Fibroblast of lung (primary cell): ENCODE data around the gene UBE3D. TPM values are rescaled to one million over a fixed set of nuclear protein-coding genes. Genes with fewer than 3 reads are reported as not detected.

Experiments
- DNase-seq, 2 donors: peaks; one replicate each; pipeline versions ENCODE4 v3.0.0 to v3.0.0-alpha.2; 2010; ENCODE audit warnings: low read depth in 2 of 2
- H2AFZ ChIP-seq: 2 replicates; pipeline ENCODE4 v1.5.1; 2012; ENCODE audit warnings: low read length, control low read depth, inconsistent platforms
- H3K27ac ChIP-seq: 2 replicates; pipeline ENCODE4 v1.5.1; 2011; ENCODE audit warnings: low read length, control low read depth; ENCODE audit not compliant: insufficient read depth
- H3K27me3 ChIP-seq: 2 replicates; pipeline ENCODE4 v1.5.1; 2011; ENCODE audit warnings: mild to moderate bottlenecking, low read length; ENCODE audit not compliant: control insufficient read depth, insufficient read depth
- H3K36me3 ChIP-seq: 2 replicates; pipeline ENCODE4 v1.5.1; 2011; ENCODE audit warnings: low read length; ENCODE audit not compliant: control insufficient read depth, insufficient read depth
- H3K4me1 ChIP-seq: 2 replicates; pipeline ENCODE4 v1.5.1; 2011; ENCODE audit warnings: low read length; ENCODE audit not compliant: control insufficient read depth, insufficient read depth; ENCODE audit errors: extremely low read depth
- H3K4me2 ChIP-seq: 2 replicates; pipeline ENCODE4 v1.5.1; 2011; ENCODE audit warnings: low read length, control low read depth; ENCODE audit not compliant: insufficient read depth; ENCODE audit errors: extremely low read depth
- H3K4me3 ChIP-seq, 4 experiments: fragments of 200-600 bp in 1 of 4; sonication (generic) in 1 of 4; replicated peaks in 1 of 4; 2 replicates each; pipeline ENCODE4 v1.5.1; 2011 to 2016; ENCODE audit warnings: low read length in 4 of 4, low read depth in 3 of 4, mild to moderate bottlenecking in 3 of 4, control low read depth in 2 of 4, inconsistent platforms in 1 of 4, mixed read lengths in 1 of 4; ENCODE audit not compliant: insufficient read depth in 1 of 4; ENCODE audit errors: control extremely low read depth in 1 of 4
- H3K79me2 ChIP-seq: 2 replicates; pipeline ENCODE4 v1.5.1; 2012; ENCODE audit warnings: mild to moderate bottlenecking, low read length, inconsistent platforms; ENCODE audit not compliant: control insufficient read depth, insufficient read depth
- H3K9ac ChIP-seq: 2 replicates; pipeline ENCODE4 v1.5.1; 2011; ENCODE audit warnings: mild to moderate bottlenecking, low read length, control low read depth; ENCODE audit not compliant: insufficient read depth
- H3K9me3 ChIP-seq: 2 replicates; pipeline ENCODE4 v1.5.1; 2012; ENCODE audit warnings: low read depth, low read length; ENCODE audit not compliant: control insufficient read depth, insufficient read depth
- H4K20me1 ChIP-seq: 2 replicates; pipeline ENCODE4 v1.5.1; 2011; ENCODE audit warnings: low read length; ENCODE audit not compliant: control insufficient read depth, insufficient read depth; ENCODE audit errors: extremely low read depth
- CTCF ChIP-seq, 2 donors: IDR thresholded peaks in 1 of 2; conservative IDR thresholded peaks in 1 of 2; 1 replicate in 1 of 2; 2 replicates in 1 of 2; pipeline ENCODE4 v1.5.1; 2011 to 2012; ENCODE audit warnings: low read length in 2 of 2, control low read depth in 1 of 2, inconsistent platforms in 1 of 2, low read depth in 1 of 2, mild to moderate bottlenecking in 1 of 2
- EZH2 ChIP-seq: IDR thresholded peaks from 2 replicates; pipeline ENCODE4 v1.5.1; 2012; ENCODE audit warnings: low read length, control low read depth, mild to moderate bottlenecking; ENCODE audit errors: missing control alignments
- polyA plus RNA-seq, 2 donors: library from polyadenylated mRNA; depleted of rRNA in 1 of 2; stranded (reverse) in 1 of 2; unstranded in 1 of 2; fragments of >200 nt; gene quantifications; 2 replicates each; pipeline ENCODE4 v1.2.1, GENCODE V29; 2011 to 2012; ENCODE audit warnings: missing spikeins in 1 of 2
- total RNA-seq: library from RNA; depleted of rRNA; stranded (reverse); fragments of >200 nt; gene quantifications from 2 replicates; pipeline ENCODE4 v1.2.1, GENCODE V29; 2014

Gene UBE3D
- total and polyA plus RNA-seq, 2 donors (not counting 1 experiment from before 2014, with no cell fraction given) = 2.8 to 5.6 TPM

- no peaks in the 10 kb centered on the region for H3K9me3 ChIP-seq
- H3K27me3 ChIP-seq = no peaks in the 10 kb centered on the region
- H4K20me1 ChIP-seq = no peaks in the 10 kb centered on the region
- H3K79me2 ChIP-seq = no peaks in the 10 kb centered on the region
- DNase-seq = no peak
- no peak overlapping the region for H2AFZ ChIP-seq
- no peaks in the 10 kb centered on the region for H3K36me3 ChIP-seq
- H3K4me2 ChIP-seq = no peak overlapping the region
- TF ChIP-seq EZH2 = no peak
- no peak for TF ChIP-seq CTCF (conservative IDR thresholded peaks at IDR 0.05 in 1 of 2, IDR thresholded peaks at IDR 0.05 in 1 of 2; ENCODE audit: low read depth in 1 of 2, low read length in 2 of 2)
- H3K27ac ChIP-seq = no peak overlapping the region
- no peak overlapping the region for H3K9ac ChIP-seq
- H3K4me1 ChIP-seq = no peaks in the 10 kb centered on the region
- H3K4me3 ChIP-seq = no peak overlapping the region
These were observed 161.4 kb downstream of the UBE3D start for GRCh38 chr6:82904257-82904656.

DNA sequence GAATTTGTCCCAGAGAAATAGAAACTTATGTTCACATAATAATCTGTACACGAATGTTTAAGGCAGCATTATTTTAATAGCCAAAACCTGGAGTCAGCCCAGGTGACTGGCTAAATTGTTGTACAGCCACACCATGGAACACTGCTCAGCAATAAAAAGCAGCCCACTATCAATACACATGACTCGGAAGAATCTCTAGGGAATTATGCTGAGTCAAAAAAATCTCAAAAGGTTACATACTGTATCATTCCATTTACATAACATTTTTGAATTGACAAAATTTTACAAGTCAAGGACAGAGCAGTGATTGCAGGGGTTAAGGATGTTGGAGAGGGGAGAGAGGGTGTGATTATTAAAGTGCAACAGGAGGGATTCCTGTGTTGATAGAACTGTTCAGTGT lies 163.4 kb downstream of the UBE3D start:
- Histone ChIP-seq H3K79me2 (no peaks in the 10 kb centered on the region), H3K9ac (no peak overlapping the region), H2AFZ (no peak overlapping the region), H3K27ac (no peak overlapping the region), H4K20me1 (no peaks in the 10 kb centered on the region), H3K4me2 (no peak overlapping the region), H3K36me3 (no peaks in the 10 kb centered on the region), H3K9me3 (no peaks in the 10 kb centered on the region), H3K4me1 (no peaks in the 10 kb centered on the region), H3K4me3 (no peak overlapping the region), H3K27me3 (no peaks in the 10 kb centered on the region)
- TF ChIP-seq CTCF (conservative IDR thresholded peaks at IDR 0.05 in 1 of 2, IDR thresholded peaks at IDR 0.05 in 1 of 2; ENCODE audit: low read depth in 1 of 2, low read length in 2 of 2) (no peak), EZH2 (no peak)
- DNase-seq = no peak

DNA sequence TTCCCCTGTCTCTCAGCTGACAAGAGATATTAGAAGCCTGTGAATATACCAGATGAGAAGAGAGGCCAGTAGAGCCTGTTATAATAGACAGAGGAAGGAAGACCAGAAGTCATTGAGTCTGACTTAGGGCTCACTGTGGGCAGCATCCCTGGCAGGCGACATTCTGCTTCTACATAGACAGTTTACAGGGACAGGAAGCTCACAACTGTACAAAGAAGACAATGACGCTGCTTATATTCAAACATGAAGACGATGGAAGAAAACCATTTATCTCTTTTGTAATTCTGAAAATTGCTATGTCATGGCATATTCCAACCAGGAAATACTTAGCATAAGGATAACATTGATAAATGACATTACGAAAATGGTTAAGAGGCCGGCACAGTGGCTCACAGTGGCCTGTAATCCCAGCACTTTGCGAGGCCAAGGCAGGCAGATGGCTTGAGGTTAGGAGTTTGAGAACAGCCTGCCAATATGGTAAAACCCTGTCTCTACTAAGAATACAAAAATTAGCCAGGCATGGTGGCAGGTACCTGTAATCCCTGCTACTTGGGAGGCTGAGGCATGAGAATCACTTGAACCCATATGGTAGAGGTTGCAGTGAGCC lies 170.9 kb downstream of the UBE3D start:
- H3K4me2 ChIP-seq = no peak overlapping the region
- H3K4me1 ChIP-seq = no peaks in the 10 kb centered on the region
- no peak overlapping the region for H2AFZ ChIP-seq
- no peak for DNase-seq
- no peak overlapping the region for H3K9ac ChIP-seq
- no peak overlapping the region for H3K27ac ChIP-seq
- TF ChIP-seq CTCF (conservative IDR thresholded peaks at IDR 0.05 in 1 of 2, IDR thresholded peaks at IDR 0.05 in 1 of 2; ENCODE audit: low read depth in 1 of 2, low read length in 2 of 2) (no peak), EZH2 (no peak)
- H4K20me1 ChIP-seq = no peaks in the 10 kb centered on the region
- no peaks in the 10 kb centered on the region for H3K79me2 ChIP-seq
- H3K4me3 ChIP-seq = no peak overlapping the region
- no peaks in the 10 kb centered on the region for H3K9me3 ChIP-seq
- H3K27me3 ChIP-seq = no peaks in the 10 kb centered on the region
- no peaks in the 10 kb centered on the region for H3K36me3 ChIP-seq
